ENCODE data around the gene DLX4.

The DLX4 gene

DNA sequence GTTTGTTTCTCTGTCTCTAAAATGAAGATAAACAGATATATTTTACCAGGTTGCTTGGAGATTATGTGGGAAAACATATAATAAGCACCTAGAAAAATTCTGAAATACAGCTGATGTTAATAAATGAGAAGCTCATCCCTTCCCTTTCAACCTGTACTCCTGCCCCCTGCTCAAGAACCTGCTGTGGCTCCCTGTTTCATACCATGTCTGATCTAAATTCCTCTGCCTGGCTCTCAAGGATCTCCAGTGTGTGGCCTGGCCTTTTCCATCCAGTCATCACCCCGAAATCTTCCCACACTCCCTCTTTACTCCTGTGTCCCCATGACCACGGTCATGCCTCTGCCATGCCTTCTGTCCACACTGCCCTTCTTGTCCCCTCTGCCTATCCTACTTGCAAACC, 19.4 kb upstream of the DLX4 start:
- DNase-seq: no peak

DNA sequence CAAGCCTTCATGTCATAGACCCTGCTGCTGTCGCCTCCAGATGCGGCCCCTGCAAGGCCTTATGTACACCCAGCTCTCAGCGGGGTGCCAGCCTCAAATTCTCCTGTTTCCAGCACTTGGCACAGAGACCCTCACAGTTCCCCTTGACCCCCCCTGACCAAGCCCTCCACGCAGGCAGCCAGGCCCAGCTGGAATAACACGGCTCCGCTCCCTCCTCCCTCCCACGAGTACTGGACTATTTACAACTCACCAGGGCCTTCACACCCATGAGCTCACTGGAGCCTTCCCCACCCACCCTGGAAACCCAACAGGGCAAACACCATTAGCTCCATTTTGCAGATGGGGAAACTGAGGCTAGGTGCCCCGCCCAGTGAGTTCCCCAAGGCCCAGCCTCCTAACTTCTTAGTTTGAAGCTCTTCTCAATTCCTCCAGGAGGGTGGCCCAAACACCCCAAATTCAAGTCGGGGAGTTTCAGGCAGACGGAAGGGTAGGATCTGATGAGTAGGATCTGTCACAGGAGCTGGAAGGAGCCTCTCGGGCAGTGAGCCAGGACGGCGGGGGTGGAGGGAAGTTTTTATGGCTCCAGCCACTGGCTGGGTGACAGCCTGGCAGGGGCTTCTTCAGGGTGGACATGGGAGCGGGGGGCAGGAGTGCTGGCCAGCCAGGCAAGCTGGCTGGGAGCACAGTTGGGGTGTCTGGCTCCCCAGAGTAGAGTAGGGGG, 17.5 kb upstream of the DLX4 start:
- DNase-seq: no peak

DNA sequence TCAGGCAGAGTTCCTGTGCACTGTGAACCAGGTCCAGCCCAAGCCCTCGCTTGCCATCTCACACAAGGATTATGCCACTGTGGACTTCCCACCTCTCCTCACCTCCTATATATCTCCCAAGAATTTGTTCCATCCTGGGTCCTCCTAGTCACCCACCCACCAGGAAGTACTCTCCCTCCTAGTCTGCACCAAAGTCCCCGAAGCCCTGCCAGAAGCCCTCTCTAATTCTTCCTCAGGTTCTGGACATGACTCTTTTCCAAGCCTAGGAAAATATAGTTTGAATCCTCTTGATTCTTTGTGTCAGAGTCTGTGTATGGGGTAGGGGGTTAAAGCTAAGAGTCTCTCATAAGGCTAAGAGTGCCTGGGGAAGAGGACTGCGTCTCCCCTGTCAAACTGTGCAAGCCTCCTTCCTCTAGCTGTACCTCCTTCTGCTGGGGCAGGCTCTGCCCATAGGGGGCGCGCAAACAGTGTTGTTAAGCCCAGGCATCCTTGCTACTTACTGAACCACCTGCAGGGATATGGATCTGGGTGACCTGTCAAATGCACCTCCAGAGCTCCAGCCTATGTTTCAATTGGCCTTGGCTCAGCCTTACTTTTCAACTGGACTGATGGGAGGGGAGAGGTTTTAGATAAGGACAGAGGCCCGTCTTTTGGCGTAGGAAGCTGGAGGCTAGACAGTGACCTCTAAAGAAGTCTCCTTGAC, 16.6 kb upstream of the DLX4 start:
- DNase-seq: peak; percentile 9

DNA sequence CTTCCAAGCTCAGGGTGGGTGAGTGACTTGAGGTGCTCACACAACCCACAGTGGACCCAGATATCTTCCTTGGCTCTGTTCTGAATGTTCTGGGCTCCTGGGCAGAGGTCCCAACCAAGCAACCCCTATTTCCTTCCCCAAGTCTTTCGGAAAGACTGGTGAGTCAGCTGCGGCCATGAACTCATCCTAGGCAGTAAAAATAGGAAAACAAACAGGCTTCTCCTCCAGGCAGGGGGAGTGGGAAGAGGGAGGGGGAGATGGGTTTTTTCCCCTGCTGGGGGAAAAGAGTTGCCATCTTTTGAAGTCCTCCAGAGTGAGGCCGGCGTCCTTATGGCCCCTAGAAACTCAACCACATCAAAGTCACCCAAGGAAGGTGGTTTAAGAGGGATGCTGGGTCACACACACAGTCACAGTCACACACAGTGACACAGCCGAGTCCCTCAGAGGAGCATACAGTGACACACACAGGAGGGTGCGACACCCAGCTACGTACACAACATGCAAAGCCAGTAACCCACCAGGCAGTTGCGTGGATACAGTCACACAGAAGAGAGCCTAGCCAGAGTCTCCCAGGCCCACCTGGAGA, 16.0 kb upstream of the DLX4 start:
- DNase-seq: no peak

DNA sequence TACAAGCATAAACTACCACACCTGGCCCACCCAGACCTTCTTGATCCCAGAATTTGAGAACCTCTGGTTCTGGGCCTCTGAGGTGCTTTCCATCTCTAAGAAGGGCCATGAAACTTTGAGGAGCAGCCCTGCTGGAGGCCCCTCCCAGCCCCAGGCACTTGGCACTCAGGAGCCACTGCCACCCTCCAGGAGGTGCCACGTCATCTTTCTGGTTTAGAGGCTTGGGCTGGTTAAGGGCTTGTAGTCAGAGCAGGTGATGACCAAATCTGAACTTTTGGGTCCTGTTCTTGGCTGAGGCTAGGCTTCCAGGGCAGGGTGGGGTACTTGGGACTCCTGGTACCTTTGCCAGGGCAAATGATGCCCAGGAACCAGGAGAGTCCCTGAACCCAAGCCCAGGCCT, 13.8 kb upstream of the DLX4 start:
- no peak for DNase-seq

DNA sequence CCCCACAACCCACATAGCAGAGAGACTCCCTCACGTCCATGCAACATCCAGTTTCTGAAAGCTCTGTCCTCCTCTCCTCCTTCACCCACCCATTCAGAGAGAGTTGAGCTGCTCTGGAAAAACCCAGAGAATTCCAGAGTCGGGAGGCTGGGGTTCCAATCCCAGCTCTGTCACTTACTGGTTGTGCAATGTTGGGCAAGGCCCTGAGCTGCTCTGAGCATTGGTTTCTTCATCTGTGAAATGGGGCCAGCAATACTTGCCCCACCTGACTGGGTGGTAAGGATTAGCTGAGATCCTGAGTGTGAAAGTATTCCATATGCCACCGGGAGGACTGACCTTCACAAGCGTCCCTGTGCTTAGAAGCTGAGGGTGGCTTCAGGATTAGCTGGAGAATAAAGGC, 12.2 kb upstream of the DLX4 start:
- no peak for DNase-seq

DNA sequence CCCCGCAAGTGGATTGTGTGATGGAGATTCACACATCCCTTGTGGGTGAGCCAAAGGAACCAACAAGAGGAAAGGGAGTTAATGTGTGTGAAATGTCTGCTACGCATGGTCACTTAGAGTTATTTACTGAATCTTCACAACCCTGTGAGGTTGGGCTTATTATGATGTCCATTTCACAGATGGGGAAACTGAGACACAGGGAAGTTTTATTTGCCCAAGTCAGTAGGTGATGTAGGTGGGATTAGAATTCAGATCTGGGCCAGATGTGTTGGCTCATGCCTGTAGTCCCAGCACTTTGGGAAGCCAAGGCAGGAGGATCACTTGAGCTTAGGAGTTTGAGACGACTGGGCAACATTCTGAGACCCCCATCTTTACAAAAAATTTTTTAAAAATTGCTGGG, 11.6 kb upstream of the DLX4 start:
- no peak for DNase-seq

DNA sequence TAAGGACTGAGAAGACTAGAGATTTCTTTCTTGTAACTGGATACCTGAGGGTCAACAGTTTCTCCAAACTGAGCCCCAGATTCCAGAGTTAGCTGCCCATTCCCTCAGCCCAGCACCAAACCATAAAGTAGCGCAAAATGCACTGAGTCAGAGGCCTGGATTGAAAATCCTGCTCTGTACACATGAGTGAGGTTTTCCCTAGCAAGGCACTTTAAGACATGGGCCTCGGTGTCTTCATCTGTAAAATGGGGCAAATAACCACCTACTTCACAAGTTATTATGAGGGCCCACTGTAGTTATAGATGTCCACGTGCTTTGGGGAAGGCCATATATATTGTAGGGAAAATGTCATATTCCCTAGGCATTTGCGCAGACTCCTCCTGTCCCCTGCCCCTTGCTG, 10.3 kb upstream of the DLX4 start:
- no peak for DNase-seq

DNA sequence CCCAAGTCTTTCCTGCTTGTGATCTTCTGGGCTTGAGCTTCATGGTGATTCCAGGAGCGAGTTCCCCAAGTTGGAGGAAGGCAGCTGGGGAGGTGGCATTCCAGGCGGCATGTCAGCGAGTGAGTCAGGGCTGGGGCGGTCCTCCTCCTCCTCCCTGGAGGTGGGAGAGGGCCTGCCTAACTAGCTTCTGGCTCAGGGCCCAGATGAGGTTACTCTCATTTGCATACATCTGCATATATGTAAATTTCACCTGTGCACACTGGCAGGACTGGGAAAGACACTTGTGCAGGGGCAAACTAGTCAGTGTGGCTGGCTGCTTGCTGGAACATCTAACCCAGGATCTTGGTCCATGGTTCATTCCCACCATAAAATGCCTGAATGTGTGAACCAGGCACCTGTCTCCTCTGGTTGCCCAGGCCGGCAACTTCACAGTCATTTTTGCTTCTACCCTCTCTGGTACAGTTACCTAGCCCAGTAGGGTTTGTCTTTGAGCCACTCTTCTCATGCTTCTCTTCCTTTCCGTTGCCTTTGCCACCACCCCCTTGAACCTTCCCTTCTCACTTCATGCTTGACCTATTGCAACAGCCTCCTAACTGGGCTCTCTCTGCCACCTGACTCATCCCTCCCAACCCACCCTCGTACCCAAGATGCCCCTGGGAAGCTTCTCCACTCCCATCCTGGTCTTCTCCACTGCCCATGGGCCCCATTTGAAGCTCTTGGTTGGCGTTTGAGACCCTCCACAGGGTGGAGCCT, 9.6 kb upstream of the DLX4 start:
- no peak for DNase-seq

DNA sequence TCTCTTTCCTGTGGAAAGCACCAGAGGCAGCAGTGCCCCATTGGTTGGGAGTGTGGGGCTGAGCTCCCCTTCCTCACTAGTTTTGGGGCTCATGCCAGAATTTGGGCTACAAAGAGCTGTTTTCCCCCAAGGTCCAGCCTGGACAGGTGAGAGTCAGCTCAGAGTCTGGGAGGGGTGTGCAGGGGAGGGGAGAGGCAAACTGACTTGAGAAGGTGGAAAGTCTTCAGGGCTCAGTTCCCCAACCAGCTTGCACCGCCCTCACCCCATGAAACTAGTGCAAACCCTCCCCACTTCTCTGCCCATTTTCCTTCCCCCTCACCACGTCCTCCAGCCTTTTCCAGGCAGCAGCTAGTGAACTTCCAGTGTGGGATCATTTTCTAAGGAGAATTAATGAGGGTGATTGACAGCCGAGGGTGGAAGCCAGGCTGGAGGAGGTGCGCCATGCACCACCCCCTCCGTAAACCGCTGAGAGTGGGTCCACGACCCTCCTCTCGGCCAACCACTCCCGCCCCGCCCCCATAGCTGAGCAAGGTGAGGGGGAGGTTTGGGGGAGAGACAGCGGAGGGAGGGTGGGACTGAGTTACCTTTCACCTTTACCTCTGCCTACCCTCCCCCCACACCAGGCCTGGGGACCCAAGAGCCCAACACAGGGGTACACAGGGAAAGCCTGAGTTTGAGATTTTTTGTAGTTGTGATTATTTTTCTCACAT, 6.2 kb upstream of the DLX4 start:
- DNase-seq: no peak

DNA sequence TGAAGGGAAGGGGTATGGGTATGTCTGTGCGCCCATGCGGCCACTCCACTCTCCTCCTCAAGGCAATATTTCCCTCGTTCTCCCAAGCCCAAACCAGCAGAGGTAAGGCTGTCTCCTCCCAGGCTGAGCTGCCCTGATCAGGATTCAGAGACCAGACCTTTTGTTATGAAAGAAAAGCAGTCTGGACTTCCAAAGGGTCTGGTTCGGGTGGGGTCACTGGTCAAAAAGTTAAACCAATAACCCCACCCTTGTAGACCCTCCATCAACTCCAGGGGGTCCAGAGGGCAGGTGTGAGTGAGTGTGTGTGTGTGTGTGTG, 5.7 kb upstream of the DLX4 start:
- no peak for DNase-seq

DNA sequence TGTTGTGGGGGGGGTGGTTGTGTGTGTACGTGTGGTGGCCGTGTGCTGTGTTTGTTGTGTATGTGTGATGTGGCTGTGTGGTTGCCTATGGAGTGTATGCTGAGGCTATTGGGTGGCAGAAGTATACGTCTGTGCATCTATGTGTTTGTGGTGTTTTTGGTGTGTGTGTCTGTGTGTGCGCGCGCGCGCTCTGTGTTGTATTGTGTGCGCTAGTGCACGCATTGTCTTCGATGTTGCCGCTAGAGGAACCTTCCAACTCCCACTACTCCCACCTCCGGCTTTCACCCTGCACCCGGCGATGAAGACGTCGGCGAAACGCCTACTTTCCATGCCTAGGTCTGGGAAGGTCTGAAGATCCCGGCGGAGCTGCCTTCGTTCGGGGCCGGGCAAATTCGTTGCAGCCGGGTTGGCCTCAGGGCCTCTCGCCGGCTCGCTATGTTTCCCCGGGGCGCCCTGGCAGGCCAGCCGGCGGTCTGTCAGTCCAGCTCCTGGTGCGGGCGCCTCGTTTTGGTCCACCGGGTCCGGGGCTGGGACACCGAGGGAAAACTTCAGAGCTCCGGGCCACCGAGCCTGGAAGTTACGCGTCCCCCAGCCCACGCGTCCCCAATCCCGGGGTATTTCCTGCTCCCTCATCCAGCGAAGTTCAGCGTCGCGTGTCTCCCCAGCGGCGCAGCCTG, 5.2 kb upstream of the DLX4 start:
- no peak for DNase-seq

DNA sequence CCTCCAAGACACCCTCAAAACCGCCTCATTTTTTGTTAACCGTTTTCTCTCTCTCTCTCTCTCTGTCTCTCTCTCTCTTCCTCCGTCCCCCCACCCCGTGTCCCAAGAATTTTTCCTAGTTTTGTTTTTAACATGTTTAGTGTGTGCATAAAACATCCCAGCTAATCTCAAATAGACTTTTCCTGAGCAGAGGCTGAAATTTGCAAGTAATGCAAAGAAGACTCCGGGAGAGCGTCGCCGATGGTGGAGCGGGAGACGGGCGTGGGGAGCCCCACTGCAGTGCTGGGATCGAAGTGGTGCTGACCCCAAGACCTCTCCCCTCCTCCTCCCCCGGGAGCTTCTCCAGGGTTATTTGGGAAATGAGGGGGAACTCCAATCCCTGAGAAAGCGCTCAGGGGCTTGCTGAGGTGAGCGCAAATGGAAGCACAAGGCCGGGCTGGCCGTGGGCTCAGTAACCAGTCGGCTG, 4.7 kb upstream of the DLX4 start:
- no peak for DNase-seq

DNA sequence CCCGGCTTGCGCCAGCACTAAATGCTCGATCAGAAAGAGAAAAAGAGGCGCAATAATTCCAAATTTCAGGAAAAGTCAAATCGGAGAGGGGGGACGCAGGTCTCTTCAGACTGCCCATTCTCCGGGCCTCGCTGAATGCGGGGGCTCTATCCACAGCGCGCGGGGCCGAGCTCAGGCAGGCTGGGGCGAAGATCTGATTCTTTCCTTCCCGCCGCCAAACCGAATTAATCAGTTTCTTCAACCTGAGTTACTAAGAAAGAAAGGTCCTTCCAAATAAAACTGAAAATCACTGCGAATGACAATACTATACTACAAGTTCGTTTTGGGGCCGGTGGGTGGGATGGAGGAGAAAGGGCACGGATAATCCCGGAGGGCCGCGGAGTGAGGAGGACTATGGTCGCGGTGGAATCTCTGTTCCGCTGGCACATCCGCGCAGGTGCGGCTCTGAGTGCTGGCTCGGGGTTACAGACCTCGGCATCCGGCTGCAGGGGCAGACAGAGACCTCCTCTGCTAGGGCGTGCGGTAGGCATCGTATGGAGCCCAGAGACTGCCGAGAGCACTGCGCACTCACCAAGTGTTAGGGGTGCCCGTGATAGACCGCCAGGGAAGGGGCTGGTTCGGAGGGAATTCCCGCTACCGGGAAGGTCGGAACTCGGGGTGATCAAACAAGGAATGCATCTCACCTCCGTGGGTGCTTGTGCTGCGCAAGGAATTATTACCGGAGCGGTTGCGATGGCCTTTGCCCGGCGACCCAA, 4.0 kb upstream of the DLX4 start:
- DNase-seq: no peak

DNA sequence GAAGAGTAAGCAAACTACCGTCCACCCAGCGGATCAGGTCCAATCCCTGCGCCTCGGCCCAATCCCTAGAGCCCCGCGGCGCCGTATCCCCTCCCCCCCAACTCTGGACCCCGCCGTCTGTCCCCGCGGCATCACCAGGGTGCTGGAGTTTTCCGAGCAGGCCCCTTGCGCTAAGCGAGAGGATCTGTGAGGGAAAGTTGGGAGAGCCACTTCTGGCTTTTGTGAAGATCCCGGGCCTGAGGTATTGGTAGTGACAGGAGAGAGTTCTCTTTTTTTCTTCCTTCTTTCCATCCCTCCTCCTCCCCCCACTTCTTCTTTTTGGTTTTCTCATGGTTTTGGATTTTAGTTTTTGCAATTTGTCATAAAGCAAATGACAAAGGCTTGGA, 3.5 kb upstream of the DLX4 start:
- DNase-seq: no peak

DNA sequence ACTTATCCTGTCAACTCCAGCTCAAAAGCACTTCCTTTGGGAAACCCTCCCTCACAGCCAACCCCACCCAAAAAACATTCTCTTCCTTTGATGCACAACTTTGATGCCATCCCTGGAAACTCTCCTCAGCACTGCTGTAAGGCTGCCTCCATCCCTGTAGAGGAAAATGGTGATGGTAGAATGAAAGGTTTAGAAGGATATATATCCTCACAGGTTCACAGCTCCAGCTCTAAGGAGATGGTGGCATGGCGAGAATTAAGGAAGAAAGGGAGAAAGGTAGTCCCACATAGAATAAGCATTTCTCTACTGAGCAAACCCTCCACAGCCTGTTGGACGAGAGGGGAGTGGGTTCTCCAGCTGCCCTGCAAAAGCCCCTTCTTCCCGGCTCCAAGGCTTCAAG, 2.2 kb upstream of the DLX4 start:
- DNase-seq: no peak

DNA sequence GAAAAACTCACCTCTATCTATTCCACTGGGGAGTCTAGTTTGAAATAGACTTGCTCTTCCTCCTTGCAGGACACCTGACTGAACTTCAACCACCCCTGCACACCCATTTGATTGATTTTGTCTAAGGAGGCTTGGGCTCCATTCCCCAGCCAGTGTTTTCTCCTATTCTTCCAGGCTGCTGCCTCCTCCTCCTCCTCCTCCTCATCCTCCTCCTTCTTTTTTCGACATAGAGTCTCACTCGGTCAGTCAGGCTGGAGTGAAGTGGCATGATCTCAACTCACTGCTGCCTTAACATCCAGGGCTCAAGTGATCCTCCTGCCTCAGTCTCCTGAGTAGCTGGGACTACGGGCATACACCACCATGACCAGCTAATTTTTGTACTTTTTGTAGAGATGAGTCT, 1.8 kb upstream of the DLX4 start:
- no peak for DNase-seq

DNA sequence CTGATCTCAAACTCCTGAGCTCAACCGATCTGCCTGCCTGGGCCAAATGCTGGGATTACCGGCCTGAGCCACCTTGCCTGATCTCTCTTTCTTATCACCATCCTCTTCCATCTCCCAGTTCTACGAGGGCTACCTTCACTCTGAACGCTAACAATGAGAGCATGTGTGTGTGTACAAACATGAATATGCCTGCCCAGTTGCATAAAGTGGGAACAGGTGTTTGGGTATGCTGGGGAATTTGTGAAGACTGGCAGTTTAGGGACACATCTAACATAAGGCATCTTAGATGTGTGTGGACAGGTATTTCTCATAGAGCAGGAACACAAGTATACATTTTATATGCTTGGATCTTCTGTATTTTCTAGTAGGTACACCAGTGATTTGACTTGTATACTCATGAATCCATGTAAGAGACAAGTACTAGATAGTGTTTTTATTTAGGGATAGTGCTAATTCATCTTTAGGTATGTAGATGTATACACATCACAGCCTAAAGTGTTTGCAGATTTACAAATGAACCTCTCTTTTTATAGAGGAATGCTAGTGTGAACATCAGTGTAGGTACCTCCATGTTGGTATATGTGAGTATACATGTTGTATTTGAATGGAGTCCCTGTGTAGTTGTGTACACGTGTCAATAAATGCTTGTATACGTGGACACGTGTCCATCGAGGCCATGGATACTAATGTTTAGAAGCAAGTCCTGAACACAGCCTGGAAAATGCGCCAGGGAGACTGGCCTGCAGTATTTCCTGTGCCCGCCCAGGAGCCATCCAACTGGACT, 1.2 kb upstream of the DLX4 start:
- DNase-seq: no peak

DNA sequence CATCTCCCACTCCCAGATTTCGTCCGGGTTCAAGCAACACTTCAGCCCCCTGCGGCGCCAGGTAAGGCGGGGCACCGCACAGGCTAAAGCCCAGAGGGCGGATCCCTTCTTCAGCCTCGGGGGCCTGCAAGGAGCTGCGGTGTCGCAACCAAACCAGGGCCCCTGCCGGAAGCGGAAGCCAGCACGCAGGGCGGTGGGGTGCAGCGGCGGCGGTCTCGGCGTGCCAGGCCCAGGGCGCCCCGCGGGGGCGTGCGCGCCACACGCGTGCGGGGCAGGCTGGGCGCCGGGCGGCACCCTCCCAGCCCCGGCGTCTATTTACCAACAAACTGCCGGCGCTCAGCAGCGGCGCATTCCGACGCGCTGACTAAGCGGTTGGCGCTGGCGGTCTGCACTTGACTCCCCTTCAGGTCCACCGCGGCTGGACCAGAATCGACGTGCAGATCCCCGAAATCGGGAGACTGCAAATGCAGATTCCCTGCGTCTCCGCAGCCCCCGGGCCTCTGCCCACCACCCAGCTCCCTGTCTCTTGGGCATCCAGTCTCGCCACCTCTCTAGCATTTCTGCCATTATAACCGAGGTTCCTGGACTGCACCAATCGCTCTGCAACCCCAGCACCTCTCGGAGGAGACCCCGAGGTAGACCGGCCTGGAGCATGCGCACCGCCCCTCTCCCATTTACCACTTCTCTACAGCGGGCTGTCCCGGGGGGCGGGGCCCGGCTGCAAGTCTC, 421 bp upstream of the DLX4 start:
- peak; percentile 24 for DNase-seq

DNA sequence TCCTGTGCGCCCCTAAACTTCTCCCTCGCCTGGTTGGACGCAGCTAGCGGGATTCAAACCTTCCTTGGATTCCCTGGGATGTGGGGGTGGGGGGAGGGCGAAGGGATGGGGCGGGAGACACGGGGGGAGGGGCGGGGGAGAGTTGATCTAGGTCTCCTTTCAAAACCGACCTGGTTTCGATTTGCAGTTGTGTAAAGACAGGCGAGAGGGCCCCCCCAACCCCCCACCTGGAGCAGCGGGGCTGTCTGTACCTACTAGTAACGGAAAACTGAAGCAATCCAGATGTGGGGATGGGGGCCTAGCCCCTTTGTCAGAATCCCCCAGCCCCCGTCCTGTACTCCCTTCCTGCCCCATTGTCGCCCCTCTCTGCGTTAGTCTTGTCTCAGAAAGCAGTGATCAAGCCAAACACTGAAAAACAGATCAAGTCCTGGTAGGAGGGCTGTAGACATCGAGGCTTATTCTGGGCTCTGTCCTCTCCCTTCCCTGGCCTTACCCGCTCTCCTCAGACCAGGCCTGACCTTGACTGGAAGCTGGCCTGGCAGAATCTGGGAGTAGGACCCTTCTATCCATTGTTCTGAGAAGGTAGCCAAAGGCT, 902 bp downstream of the DLX4 start:
- no peak for DNase-seq

All from amniotic stem cell (primary cell).